Esophagus mucosa (tissue), 1 donor: ENCODE measurements around the gene TMEM271. TPM values are rescaled to one million over a fixed set of nuclear protein-coding genes. Genes with fewer than 3 reads are reported as not detected.
A peak's percentile ranks its signal among the peaks of the same experiment; 100 is the strongest.
"Not testable (repeated sequence)": the region's sequence is repeated elsewhere in the genome, so short reads cannot be mapped to it uniquely, and the experiment has no call there.

ENCODE experiments used
- ATAC-seq: fragments of 200-7000 bp; cut with Tn5 transposase; one replicate; pipeline ENCODE4 v1.9.1; 2020
- total RNA-seq: library from RNA; stranded (reverse); gene quantifications from one replicate; pipeline ENCODE4 v1.2.4, GENCODE V29; 2023
- donor health status: DM: yes; HTN: yes; CAD: no.

The TMEM271 gene
- total RNA-seq, 1 donor from 2014 or later = not detected

DNA sequence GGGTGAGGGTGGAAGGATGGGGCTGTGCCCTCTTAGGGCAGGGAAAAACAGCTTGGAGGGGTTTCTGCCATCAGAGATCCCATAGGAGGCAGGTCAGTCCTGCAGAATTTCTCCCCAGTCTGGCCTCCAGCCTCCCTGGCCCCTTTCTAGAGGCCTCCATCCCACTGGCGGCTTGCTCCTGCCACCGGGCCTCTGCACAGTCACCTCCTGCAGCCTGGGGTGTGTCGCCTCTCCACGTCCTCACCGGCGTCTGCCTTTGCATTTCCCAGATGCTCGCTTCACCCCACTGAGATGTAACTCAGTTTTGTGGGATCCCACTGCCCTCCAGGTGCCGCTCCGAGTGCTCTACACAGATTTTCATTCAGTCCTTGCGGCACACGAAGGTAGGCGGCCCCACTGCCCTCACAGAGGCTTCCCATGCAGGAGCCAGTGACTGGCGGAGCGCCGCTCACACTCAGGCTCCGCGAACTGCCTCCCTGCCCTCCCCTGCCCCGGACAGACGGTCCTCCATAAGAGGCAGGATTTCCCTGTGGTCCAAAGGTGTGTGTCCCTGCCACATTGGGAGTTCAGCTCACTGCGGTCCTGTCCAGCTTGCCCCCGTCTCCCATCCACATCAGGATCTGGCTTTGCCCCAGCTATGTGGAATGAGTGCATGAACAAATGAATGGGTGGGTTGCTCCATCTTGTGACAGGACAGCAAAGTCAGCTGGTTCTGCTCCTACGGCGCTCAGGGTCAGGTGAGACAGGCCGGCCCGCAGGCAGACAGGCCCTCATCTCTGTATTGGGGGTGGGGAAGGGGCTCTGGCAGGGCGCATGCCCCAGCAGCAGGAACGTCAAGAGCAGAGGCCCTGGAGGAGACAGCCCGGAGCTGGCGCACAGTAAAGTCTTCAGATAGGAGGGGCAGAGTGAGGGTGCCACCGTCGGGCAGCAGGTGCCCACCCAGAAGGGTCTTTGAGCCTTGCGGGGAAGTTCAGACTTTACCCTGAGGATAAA lies 2.7 kb upstream of the TMEM271 start:
- ATAC-seq = no peak

DNA sequence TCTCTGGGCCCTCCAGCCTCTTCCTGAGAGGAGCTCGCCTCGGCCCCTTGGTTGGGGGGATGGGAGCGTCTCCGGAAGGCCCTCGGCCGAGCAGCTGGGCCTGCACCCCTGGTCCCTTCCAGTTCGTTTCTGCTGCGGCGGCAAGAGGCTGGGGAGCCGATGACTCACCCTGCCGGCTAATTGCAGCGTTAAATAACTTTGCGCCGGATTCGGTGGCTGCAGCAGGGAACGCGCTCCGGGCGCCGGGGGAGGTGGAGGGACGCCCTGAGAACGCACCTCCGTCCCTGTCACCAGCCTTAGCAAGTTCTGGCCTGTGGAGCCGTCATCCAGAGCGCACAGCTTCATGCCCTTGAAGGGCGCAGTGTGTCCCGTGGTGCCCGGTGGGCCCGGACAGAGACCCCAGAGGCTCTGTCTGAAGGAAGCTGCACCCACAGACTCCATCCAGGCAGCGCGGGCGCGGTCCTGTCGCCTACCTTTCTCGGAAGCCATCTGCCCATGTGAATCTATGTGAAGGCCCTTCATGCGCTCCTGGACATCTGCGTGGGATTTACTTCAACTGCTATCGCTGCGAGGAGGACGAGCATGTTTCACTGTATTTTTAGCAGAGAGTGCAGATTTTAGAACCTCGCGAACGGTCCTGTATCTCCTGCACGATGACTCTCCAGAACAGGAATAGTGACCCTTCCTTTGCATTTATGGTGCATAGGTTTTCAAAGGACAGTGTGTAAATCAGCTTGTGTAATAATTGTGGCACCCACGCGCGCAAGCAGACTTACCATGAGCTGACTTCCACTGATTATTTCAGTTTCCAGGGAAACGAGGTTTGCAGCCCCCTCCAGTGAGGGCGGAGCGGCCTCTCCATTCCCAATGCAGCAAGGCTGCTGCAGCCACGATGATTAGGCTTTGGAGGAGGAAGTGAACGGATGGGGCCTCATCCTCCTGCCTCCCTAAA lies 1.7 kb upstream of the TMEM271 start:
- ATAC-seq = peak; percentile 35

DNA sequence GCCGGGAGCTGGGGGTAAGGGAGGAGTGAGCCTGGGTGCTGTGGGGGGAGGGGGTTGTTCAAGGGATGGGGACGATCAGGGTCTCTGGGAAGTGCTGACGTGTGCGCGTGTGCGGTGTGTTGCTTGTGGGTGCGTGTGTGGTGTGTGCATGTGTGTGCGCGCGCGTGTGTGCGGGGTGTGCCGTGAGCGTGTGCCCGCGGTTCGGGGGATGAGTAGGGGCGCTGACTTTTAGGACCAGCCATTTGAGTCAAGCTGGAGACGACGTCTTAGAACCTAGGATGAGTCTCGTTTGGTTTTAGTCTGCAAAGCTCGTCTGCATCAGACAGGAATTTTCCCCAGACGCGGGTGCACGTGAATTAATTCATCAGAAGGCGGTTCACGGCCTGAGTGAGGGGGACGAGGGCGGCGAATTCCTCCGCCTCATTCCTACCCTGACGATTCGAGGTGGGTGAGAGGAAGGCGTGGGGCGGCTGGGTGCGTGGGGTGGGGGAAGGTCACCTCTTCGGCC lies 950 bp upstream of the TMEM271 start:
- no peak for ATAC-seq

DNA sequence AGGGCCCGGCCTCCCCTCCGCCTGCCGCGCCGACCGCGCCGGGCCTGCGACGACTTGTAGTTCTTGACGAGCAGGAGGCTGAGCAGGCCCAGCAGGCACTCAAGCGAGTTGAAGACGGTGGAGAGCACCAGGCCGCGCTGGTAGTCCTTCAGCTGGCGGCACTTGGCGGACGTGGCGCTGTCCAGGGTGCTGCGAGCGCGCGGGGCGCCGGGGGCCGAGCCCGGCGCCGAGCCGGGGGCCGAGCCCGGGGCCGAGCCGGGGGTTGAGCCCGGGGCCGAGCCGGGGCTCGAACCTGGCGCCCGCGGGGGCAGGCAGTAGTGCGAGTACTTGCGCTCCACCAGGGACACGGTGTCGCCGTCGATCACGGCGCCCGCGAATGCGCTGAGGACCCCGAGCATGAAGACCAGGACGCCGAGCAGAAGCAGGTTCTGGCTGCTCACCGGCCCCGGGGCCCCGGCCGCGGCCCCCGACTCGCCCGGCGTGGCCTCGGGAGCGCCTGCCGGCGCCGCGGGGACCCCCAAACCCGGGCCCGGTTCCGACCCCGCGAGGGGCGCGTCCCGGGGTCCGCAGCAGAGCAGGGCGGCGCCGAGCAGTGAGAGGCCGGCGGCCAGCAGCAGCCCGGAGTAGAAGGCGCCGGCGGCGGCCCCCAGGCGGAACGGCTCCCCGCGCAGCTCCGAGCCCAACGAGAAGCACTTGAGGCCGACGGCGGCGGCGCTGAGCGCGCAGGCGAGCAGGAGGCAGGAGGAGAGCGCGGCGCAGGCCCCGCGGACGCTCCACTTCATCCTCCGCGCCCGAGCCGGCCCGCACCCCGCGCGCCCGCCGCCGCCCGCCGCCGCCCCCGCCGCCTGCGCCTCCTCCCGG lies 584 bp downstream of the TMEM271 start:
- ATAC-seq = peak; percentile 77

DNA sequence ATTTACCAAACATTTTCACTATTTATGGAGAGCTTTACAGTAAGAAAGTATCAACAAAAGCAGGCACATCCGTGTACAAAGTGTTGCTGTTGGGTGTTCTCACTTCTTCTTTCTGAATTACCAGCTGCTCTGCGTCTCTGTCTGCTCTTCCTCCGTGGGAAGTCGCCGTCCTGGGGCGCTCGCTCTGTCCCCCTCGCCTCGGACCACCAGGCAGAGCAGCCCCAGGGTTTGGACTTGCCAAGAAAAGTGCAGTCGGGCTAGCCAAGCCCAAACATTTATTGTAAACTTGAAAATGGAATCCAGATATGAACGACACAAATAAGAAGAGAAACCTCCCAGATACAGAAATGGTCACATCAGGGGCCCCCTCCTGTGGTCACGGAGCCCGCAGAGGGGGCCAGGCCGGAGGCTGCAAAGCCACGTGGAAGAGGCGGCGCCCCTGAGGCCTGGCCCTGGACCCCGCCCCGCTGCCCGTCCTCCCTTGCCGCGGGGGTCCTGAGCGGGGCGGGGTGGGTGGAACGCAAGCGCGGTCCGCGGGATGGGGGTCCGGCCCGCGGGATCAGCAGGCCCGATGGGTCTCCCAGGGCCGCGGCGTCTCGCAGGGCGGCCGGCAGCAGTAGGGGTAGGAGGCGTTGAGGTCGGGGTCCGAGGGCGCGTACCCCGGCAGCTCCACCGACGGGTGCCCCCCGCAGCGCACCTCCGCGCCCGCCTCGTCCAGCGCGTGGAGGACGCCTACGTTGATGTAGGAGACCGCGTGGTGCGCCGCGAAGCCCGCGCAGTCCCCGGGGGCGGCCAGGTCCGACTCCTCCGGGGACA lies 1.5 kb downstream of the TMEM271 start:
- no peak for ATAC-seq

DNA sequence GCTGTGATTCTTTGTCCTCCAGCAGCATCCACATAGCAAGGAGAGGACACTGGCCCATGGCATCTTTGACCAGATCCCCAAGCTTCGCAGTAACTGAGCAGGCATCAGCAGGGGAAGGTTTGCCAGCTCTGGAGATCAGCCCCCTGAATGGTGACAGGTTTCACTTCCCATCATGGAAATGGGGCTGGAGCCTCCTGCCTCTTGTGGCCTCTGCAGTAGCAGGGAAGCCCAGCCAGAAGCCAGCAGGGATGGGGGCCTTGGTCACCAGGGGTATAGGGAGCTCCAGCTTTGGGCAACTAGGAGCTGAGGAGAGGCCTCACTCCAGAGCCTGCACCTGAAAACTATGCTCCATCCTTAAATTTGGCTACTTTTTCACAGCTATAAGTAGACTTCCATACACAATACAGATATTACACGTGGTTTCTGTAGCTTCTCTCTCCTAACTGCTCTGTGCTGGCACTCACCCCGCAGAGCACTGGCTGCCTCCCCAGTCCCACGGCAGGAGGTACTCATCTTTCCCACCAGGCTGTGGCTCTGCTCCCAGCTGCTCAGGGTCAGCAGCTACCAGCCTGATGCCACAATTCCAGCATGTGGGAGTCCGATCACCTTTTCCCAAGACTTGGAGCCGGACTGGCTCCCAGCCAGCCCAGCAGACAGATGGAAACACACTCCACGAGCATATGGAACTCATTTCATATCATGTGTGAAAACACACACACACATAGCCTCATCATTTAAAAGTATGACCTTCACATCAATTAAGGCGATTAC lies 2.8 kb downstream of the TMEM271 start:
- ATAC-seq = no peak

DNA sequence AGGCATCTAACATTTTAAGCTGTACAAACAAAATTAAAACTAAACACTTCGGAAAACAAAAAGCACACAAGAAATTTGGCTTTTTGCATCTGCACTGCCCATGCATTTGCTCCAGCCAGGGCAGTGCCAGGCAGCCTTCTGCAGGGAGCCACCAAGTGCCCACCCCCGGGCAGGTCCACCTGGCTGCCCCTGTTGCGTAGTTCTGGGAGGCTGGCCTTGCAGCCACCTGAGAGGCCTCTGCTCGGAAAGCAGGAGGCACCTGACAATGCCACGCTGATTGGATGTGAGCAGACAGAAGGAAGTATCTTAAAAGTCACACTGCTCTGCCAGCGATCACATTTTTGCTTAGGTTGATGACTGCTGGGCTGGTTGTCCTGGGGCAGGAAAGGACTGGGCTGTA lies 3.5 kb downstream of the TMEM271 start:
- no peak for ATAC-seq

DNA sequence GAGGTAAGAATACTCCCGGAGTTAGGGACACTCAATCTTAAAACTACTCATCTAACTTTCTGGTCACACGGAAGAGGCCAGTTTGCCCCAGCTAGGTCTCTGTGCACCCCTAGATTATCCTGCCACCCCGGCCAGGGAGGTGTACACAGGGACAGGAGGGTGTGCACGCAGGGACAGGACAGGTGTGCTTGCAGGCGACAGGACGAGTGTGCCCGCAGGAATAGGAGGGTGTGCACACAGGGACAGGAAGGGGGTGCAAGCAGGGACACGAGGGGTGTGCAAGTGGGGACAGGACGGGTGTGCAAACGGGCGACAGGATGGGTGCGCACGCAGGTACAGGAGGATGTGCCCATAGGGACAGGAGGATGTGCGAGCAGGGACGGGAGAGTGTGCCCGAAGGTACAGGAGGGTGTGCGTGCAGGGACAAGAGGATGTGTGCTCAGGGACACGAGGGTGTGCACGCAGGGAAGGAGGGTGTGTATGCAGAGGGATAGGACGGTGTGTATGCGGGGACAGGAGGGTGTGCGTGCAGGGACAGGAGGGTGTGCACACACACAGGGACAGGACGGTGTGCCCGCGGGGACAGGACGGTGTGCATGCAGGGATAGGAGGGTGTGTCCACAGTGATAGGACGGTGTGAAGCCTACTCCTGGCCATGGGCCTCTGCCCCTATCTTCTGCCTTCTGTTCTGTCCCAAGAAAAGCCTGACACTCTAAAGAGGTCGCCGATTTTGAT lies 4.1 kb downstream of the TMEM271 start:
- ATAC-seq = no peak

DNA sequence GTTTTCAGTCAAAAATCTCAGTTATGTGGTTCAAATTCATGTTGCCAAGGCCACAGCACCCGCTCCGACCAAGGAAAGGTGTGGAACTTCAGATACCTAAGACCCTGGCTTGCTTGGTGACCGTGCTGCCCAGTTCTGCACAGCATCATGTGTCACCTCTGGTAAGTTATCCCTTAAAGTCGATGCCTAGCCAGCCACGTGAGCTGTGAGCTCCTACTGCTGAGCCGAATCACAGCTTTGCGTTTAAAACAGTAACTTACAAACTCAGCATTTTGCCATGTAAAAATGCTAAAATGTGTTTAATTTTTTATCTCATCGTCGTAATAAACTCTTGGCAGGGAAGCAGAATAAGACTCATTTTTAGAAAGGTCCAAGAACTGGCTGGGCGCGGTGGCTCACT lies 5.3 kb downstream of the TMEM271 start:
- no peak for ATAC-seq

DNA sequence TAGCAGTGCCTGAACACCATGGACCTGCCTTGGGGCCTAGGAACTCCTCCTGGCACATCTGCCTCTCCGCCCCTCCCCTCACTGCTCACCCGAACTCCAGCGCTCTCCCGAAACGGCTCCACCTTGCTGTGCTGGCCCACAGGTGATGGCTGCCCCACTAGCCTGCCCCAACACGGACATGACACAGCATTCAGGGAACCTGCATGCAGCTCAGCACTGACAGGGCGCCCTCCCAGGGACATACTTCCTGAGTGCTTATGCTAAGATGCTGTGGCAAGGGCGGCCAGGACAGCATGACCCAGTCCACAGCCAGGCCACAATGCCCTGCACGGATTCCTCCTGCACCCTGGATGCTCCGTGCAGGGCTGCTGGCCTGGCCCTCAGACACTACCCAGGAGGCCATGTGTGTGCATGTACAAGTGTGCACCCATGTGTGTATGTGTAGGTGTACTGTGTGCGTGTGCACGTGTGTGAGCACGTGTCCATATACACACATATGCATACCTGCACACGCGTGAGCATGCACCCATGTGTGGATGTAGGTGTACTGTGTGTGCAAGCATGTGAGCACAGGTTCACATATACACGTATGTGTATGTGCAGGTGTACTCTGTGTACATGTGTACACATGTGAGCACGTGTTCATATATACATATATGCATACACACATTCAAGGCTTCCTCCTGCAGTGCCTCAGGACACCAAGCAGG lies 6.0 kb downstream of the TMEM271 start:
- ATAC-seq = no peak

DNA sequence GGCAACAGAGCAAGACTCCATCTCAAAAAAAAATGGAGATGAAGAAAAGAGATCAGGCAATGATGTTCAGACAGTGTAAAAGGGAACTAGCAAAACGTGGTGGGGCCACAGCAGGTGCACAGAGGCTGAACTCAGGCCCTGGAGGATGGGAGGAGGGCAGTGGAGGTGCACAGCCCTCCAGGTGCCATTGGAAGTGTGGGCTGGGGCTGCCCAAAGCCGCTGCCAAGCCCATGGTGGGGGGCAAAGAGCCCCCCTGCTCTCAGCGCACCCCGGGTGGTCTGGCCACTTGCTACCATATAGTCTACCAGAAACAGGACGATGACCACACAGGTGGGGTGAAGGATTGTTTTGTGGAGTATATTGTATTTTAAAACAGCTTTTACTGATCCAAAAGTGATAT lies 7.1 kb downstream of the TMEM271 start:
- no peak for ATAC-seq

DNA sequence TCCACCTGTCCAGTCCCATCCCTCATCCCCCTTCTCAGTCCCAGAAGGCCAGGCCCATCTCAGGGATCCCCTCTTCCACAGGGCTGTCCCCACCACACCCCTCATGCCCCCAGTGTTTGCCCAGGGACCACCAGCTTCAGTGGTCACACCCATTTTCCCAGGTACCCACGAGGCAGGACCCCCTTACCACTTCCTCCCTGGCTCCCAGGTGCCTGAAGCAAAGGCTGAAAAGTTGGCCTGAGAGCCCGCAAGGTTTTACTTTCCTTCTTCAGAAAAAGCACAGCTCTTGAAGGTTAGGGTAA lies 7.8 kb downstream of the TMEM271 start:
- no peak for ATAC-seq

DNA sequence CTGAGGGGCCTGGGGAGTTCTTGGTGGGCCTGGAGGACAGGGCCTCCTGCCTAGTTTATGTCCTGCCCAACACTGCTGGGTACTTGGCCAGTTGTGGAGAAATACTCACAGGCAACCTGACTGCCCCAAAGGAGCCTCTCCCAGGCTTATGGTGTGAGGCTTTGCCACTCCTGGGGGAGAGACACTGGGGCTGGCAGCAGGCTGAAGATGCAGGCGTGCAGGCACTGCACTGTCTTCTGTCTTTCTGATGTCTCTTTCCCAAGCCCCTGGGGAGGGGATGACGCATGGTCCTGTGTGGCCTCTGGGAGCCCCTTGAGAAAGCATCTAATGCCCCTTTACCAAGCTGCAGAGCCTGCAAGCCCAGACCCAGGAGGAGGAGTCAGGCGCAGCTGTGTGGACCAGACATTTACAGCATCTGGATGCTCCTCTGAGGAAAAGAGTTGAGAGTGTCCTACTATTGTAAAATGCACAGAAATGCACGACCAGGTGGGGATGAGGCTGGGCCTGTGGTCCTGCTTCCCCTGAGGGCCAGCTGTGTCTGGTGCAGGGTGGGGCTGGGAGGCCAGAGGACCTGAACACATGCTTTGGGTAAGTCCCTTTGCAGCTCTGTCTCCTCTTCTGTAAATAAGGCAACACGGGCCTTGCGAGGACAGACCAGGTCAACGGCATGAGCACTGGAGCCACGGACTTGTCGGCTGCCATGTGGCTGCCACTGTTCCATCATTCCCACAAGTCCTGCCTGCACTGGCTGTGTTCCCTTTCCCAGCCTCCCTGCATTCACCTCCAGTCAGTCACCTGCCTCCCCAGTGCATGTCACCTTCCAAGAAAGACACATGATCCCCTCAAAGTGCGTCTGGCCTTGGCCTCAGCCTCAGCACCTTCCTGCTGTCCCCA lies 8.4 kb downstream of the TMEM271 start:
- ATAC-seq = no peak

DNA sequence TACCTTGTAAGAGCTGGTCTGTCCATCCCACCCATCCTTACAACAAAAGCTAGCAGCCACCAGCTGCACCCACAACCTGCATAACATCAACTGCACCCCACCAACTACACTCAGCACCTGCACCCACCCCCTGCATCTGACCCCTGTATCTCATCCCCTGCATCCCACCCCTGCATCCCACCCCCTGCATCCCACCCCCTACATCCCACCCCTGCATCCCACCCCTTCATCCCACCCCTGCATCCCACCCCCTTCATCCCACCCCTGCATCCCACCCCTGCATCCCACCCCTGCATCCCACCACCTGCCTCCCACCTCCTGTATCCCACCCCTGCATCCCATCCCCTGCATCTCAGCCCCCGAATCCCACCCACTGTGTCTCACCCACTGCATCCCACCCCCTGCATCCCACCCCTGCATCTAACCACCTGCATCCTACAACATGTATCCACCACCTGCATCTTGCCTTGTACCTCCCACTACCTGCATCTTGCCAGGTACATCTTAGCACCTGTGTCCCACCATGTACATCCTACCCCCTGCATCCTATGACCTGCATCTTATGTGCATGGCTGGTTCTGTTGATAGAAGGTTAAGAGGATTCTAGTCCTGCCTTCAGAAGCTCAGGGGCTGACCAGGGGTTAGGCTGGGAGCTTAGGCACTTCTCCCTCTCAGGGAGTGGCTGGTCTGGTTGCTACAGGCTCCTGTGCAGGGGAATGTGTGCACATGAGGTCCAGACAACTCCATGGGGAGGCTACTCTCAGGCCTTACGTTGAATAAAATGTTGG lies 9.4 kb downstream of the TMEM271 start:
- ATAC-seq = no peak

DNA sequence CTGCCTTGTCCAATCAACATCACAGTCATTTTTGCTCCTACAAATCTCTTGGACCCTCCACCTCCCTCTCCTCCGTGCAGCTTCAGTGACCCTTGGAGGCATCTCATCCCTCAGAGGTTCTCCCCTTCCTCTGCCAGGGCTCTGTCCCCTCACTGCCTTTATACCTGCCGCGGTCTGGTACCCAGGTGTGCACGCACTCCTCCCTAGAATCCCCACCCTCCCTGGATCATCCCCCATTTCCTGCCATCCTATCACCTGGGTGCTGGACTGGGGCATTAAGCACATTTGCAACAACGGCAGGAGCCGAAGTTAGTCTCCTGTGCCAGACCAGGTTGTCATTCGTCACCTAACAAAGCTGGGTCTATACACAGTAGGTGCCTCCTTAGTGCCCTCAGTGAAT lies 10.1 kb downstream of the TMEM271 start:
- no peak for ATAC-seq

DNA sequence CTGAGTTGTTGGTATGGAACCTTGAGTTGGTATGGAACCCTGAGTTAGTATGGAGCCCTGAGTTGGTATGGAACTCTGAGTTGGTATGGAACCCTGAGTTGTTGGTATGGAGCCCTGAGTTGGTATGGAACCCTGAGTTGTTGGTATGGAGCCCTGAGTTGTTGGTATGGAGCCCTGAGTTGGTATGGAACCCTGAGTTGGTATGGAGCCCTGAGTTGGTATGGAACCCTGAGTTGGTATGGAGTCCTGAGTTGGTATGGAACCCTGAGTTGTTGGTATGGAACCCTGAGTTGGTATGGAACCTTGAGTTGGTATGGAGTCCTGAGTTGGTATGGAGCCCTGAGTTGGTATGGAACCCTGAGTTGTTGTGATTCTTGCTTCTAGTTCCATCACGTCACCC lies 10.5 kb downstream of the TMEM271 start:
- not testable (repeated sequence) for ATAC-seq

DNA sequence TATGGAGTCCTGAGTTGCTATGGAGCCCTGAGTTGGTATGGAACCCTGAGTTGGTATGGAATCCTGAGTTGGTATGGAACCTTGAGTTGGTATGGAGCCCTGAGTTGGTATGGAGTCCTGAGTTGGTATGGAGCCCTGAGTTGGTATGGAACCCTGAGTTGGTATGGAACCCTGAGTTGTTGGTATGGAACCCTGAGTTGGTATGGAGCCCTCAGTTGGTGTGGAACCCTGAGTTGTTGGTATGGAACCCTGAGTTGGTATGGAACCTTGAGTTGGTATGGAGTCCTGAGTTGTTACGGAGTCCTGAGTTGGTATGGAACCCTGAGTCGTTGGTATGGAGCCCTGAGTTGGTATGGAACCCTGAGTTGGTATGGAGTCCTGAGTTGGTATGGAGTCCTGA lies 13.6 kb downstream of the TMEM271 start:
- ATAC-seq = not testable (repeated sequence)
